ENCODE measurements around the gene PDRG1.

- TF ChIP-seq CTCF (IDR thresholded peaks at IDR 0.05) = no peak
- no peak for TF ChIP-seq EZH2 (IDR thresholded peaks at IDR 0.05; ENCODE audit: borderline replicate concordance, insufficient read depth, low read depth, low read length, poor library complexity, severe bottlenecking)
These were observed 12.0 kb upstream of the PDRG1 start for GRCh38 chr20:31963889-31964288.
